ENCODE data around the gene ACTG1. TPM values are rescaled to one million over a fixed set of nuclear protein-coding genes. Genes with fewer than 3 reads are reported as not detected.

The ACTG1 gene
- total and polyA plus RNA-seq, 11 donors, result 149 to 1,653 (median 423) TPM

DNA sequence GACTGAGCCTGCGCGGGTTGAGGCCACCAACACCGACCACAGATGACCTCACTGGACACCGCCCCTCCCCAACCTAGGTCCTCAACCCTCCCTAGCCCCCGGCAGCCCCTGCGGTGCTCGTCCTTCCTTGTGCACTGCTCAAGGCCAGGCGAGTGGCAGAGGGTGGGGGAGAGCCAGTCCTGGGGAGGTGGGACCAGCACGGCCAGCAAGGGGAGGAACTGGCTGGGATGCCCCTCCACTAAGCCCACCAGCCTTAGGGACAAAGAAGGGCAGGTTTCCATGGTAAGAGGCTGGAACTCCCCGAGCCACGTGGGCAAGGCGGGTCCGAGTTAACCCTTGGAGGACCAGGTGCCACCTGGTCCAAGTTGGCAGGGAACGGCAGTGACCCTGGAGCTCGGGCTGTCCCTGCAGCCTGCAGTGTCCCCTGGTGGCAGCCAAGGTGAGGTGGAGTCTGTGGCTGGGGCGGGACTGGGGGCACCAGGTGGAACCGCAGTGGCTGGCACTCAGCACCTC, 24.8 kb upstream of the ACTG1 start:
- intact Hi-C loops (cut with DNase I), result loop anchor here in 7 of 10 donors (5.0 to 10.0 kb wide), 3 partner anchors 63 to 395 kb away; no protein-coding TSS in a partner anchor
- DNase-seq, result no peak
- Histone ChIP-seq H3K9me3 (no peaks in the 10 kb centered on the region), H3K4me3 (no peak overlapping the region), H3K36me3 (peaks cover 0 to 33% (median 16%) of the 10 kb centered on the region in 9 donors), H3K27me3 (peaks cover 0 to 36% (median 30%) of the 10 kb centered on the region in 9 donors), H3K4me1 (peaks cover 0 to 21% (median 16%) of the 10 kb centered on the region in 12 donors), H3K27ac (no peak overlapping the region)
- WGBS, 4 donors, result 6 to 11% (median 8%) methylated on average over 8 to 17 of the region's 17 CpGs
- TF ChIP-seq, protein P1, sequence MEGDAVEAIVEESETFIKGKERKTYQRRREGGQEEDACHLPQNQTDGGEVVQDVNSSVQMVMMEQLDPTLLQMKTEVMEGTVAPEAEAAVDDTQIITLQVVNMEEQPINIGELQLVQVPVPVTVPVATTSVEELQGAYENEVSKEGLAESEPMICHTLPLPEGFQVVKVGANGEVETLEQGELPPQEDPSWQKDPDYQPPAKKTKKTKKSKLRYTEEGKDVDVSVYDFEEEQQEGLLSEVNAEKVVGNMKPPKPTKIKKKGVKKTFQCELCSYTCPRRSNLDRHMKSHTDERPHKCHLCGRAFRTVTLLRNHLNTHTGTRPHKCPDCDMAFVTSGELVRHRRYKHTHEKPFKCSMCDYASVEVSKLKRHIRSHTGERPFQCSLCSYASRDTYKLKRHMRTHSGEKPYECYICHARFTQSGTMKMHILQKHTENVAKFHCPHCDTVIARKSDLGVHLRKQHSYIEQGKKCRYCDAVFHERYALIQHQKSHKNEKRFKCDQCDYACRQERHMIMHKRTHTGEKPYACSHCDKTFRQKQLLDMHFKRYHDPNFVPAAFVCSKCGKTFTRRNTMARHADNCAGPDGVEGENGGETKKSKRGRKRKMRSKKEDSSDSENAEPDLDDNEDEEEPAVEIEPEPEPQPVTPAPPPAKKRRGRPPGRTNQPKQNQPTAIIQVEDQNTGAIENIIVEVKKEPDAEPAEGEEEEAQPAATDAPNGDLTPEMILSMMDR (IDR thresholded peaks at IDR 0.05), result peak; percentile 50 to 73 (median 65)
- TF ChIP-seq POLR2A (IDR thresholded peaks at IDR 0.05), result no peak
- peak; percentile 37 to 68 (median 55) for ATAC-seq

DNA sequence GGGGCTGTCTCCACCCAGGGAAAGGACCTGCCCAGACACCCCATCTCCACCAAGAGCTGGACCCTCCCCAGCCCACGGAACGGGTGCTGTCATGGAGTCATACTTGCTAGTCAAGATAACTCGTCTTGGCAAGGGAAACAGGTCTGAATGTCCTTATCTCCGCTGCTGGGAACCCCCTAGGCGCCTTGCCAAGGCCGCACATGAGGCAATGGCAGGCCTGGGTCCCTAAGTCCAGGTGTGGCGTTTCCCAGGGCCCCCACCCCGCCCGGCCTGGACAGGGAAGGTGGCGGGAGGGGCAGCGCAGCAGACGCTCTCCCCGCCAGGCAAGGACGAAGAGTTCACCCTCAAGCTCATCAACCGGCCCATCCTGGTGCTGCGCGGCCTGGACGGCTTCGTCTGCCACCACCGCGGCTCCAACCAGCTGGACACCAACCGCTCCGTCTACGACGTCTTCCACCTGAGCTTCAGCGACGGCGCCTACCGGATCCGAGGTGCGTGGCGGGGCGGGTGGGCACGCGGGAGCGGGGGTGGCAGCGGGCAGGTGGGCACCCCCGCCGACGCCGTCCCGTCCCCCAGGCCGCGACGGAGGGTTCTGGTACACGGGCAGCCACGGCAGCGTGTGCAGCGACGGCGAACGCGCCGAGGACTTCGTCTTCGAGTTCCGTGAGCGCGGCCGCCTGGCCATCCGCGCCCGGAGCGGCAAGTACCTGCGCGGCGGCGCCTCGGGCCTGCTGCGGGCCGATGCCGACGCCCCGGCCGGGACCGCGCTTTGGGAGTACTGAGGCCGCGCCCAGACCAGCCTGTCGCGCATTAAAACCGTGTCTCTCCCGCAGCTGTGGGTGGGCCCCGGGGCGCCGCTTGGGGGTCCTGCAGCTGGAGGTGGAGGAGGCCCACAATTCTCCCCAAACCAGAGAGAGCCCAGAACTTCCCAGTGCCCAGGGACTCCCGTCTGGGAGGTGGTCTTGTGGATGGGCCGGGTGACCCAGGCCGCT, 24.0 kb upstream of the ACTG1 start:
- no peak overlapping the region for H3K27ac ChIP-seq
- peaks cover 0 to 36% (median 30%) of the 10 kb centered on the region in 9 donors for H3K27me3 ChIP-seq
- TF ChIP-seq, protein P1 (IDR thresholded peaks at IDR 0.05), result no peak
- no peak for TF ChIP-seq POLR2A (IDR thresholded peaks at IDR 0.05)
- ATAC-seq, result peak in 2 of 4 donors; percentile 2 to 25
- H3K9me3 ChIP-seq, result no peaks in the 10 kb centered on the region
- intact Hi-C loops (cut with DNase I), result loop anchor here in 7 of 10 donors (5.0 to 10.0 kb wide), 3 partner anchors 62 to 394 kb away; no protein-coding TSS in a partner anchor
- H3K4me1 ChIP-seq, result peaks cover 0 to 20% (median 16%) of the 10 kb centered on the region in 12 donors
- peak overlapping the region in 1 of 12 donors; percentile 18 for H3K4me3 ChIP-seq
- DNase-seq, result peak in 1 of 5 donors; percentile 63
- peaks cover 0 to 30% (median 14%) of the 10 kb centered on the region in 9 donors for H3K36me3 ChIP-seq
- 7 to 8% (median 7%) methylated on average over 12 to 89 of the region's 89 CpGs for WGBS, 4 donors

DNA sequence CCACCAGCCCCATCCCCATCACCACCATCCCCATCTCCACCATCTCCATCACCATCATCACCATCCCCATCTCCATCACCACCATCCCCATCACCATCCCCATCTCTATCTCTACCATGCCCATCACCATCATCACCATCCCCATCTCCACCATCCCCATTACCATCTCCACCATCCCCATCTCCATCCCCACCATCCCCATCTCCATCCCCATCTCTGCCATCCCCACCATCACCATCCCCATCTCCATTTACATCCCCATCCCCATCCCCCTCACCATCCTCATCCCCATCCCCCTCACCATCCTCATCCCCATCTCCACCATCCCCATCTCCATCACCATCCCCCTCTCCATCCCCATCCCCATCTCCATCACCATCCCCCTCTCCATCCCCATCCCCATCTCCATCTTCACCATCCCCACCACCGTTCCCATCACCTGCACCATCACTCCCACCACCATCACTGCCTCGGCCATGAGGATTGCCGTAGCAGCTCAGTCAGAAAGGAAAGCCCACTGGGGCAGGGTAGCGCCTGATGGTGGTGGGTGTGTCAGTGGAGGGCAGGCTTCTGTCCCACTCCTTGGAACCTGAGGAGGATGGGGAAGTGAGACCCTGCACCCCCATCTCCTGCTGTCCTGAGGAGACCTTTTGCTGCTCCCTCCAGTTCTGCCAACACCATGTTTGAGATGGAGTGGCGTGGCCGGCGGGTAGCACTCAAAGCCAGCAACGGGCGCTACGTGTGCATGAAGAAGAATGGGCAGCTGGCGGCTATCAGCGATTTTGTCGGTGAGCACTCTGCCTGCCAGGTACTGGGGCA, 23.1 kb upstream of the ACTG1 start:
- H3K4me1 ChIP-seq, result peaks cover 0 to 20% (median 16%) of the 10 kb centered on the region in 12 donors
- H3K27ac ChIP-seq, result no peak overlapping the region
- no peak for DNase-seq
- no peak overlapping the region for H3K4me3 ChIP-seq
- no peak for TF ChIP-seq POLR2A (IDR thresholded peaks at IDR 0.05)
- TF ChIP-seq, protein P1 (IDR thresholded peaks at IDR 0.05), result no peak
- intact Hi-C loops (cut with DNase I), result loop anchor here in 7 of 10 donors (5.0 to 10.0 kb wide), 3 partner anchors 61 to 393 kb away; no protein-coding TSS in a partner anchor
- WGBS, 4 donors, result 48 to 60% (median 52%) methylated on average over 8 to 13 of the region's 13 CpGs
- peaks cover 0 to 36% (median 30%) of the 10 kb centered on the region in 9 donors for H3K27me3 ChIP-seq
- ATAC-seq, result no peak
- peaks cover 0 to 22% (median 10%) of the 10 kb centered on the region in 9 donors for H3K36me3 ChIP-seq
- no peaks in the 10 kb centered on the region for H3K9me3 ChIP-seq
